Pulmonary artery endothelial cell (primary cell): ENCODE data around the gene UGT1A6. TPM values are rescaled to one million over a fixed set of nuclear protein-coding genes. Genes with fewer than 3 reads are reported as not detected.

Experiments
- DNase-seq: peaks from one replicate; pipeline ENCODE4 v3.0.0-alpha.2; 2011; ENCODE audit warnings: low read depth, low spot score
- total RNA-seq: library from RNA; depleted of rRNA; stranded (reverse); fragments of >200 nt; gene quantifications from 2 replicates; pipeline ENCODE4 v1.2.3, GENCODE V29; 2014

The UGT1A6 gene
- total RNA-seq, 1 donor from 2014 or later: not detected

DNA sequence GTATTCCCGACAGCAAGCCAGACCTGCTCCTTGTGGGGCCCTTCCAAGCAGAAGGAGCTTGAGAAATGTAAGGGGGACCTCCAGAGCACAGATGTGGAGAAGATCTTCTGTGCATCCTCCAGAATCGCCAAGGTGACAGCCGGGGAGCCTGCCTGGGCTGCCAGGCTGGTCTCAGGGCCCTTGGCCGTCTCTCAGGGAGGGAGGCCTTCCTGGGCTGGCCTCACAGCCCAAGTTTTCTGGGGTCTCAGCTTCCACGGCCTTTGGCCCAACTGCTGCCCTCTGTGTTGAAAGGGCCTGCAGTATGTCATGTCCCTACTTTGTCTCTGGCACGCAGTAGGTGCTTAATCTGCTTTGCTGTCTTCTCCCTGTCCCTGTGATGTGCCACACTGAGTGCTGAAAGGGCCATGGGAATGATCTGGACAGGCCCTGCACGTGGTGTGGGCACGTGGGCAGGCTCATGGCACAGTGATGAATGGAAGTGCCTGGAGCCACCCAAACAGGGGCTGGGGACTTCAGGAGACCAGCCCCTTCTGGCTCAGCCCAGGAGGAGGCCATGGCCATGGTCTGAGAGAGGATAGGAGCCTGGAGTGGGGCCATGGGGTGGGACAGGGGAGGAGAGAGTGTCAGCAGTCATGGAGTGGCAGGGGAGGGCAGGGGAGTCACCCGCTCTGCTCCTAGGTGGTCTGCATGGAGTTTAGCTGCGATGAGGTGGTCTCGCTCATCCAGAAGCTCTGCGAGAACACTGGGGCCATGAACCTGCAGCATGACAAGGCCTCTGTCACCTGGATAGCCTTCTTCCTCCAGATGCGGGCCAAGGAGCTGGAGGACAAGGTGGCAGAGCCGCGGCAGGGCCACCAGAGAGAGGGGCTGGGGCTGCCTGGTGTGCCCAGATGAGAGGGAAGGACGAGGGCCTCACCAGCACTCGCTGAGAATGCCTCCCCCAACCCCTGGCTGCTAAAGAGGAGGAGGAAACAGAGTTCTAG, 126.2 kb downstream of the UGT1A6 start:
- DNase-seq: no peak

DNA sequence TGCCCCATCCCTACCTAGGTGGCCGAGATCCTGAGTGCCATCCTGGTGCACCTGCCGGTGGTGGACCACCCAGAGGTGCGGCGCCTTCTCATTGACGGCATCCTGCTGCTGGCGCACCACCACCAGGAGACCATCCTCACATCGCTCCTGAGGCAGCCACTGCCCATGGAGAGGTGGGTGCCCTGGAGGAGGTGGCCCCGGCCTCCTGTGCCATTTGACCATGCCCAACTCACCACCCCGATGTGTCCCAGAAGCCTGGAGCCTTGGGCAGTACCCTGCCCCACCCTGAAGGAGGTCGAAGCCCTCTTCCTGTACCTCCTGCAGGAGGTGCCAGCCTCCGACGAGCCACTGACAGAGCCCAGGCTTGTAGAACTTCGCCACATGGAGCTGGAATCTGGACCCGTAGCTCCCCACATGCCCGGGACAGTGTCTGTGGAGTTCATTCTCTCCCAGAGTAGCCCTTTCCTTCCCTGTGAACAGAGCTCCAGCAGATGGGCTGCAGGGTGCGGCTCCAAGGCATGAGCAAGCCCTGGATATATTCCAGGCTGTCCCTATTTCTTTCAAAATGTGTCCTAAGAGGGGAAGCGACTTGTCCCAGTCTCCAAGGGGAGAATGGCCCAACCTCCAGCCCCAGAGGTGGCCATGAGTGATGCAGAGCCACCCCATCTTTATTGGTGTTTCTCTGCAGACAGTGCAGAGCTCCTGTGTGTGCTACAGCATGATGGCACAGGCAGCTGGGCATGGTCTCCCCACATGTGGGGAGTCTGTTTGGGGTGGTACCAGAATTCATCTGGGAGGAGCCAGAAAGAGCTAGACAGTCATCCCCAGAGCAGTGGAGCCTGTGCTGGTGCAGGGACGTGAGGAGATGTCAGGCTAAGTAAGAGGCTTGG, 127.4 kb downstream of the UGT1A6 start:
- DNase-seq: no peak

DNA sequence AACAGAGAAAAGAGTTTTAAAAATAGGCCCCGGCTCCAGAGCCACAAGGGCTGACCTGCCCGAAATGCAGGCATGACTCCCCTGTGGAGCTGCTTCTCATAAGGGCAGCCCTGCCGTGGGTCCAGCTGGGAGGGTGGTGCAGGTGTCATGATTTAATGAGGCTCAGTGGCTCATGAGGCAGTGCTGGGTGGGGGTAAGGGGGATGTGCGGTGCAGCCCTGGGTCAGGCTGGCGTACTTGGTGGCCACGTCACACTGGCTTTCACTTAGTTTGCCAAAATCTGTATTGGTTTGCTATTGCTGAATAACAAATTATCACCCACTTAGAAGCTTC, 128.1 kb downstream of the UGT1A6 start:
- DNase-seq: no peak

DNA sequence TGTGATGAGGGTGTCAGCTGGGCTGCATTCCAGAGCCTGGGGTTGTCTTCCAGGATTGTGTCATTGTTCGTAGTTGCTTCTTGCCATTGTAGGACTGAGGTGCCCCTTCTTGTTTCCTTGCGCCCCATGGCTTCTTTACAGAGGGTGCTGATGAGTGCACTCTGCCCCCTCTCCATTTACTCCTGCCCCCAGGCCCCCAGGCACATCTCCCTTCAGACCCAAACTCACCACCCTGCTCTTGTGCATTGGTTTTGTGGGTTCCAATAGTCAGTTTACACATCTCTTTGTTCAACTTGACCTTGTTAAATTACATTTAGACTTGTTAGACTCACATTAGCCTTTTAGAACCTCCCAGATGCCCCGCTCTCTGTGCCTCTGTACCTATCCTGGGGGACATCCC, 128.5 kb downstream of the UGT1A6 start:
- no peak for DNase-seq

DNA sequence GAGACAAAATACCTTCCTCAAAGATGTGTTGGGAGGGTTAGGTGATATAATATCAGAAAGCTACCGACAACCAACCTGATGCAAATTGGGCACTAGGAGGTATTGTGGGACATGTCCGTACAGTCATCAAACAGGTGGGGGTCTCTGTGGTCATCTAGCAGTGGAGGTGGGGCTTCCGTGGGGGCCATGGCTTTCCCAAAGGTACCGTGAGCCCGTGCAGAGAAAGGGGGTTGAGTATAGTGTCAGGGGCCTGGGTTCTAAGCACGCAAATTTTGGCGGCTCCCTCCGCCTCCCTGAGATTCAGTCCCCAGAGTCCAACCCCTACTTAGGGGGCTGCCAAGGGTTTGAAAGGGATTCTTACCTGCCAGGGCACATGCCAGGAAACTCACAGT, 129.0 kb downstream of the UGT1A6 start:
- no peak for DNase-seq

DNA sequence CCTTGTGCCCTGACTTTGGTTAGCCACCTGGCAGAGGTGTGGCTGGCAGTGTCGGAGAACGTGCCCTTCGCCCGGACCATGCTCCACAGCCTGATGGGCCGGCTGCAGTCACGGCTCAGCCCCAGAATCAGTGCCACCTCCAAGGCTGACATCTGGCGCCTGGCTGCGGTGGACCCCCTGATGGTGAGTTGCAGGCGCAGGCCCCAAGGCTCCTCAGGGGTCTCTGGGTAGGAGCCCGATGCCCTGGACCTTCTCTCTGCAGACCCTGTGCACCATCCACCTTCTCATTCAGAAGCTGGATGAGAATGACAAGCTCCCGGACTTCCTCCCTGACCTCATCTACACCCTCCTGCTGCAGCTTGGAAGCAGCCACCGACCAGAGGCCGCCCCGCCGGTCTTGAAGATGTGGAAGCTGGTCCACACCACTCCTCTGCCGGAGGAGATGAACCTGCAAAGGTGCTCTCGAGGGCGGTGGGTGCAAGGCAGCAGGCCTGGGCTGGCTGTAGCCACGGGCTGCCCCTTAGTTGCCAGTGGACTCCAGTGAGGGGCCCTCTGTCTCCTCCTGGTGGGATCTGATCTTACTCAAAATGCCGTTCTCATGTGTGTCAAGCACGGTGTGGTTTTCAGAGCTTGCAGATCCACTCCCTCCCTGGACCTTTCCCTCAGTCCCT, 129.5 kb downstream of the UGT1A6 start:
- DNase-seq: no peak

Other genes with a start within 250 kb of the UGT1A6 start
- 21.7 and 22.5 TPM in 2 replicates for gene USP40, start 126.1 kb upstream of the UGT1A6 start, total RNA-seq
- not detected in 2 replicates for gene UGT1A8, start 75.3 kb upstream of the UGT1A6 start, total RNA-seq
- gene UGT1A10, start 56.4 kb upstream of the UGT1A6 start, total RNA-seq: not detected in 2 replicates
- gene UGT1A9, start 21.0 kb upstream of the UGT1A6 start, total RNA-seq: not detected in 2 replicates
- not detected in 2 replicates for gene UGT1A7, start 11.0 kb upstream of the UGT1A6 start, total RNA-seq
- gene UGT1A5, start 20.0 kb downstream of the UGT1A6 start, total RNA-seq: not detected in 2 replicates
- gene UGT1A4, start 25.8 kb downstream of the UGT1A6 start, total RNA-seq: not detected in 2 replicates
- gene UGT1A3, start 36.2 kb downstream of the UGT1A6 start, total RNA-seq: not detected in 2 replicates
- gene UGT1A1, start 67.4 kb downstream of the UGT1A6 start, total RNA-seq: not detected in 2 replicates
- gene MROH2A, start 85.4 kb downstream of the UGT1A6 start, total RNA-seq: not detected in 2 replicates
- 13.1 and 30.9 TPM in 2 replicates for gene HJURP, start 161.6 kb downstream of the UGT1A6 start, total RNA-seq
- gene TRPM8, start 224.5 kb downstream of the UGT1A6 start, total RNA-seq: not detected in 2 replicates